Mesenchymal stem cell (in vitro differentiated cells and primary cell): ENCODE results near the gene TMEM187.

Source experiments
- DNase-seq: peaks from one replicate; pipeline ENCODE4 v3.0.0-alpha.2; 2013
- H2AFZ ChIP-seq: one replicate; pipeline ENCODE4 v1.6.1; 2013; ENCODE audit warnings: low read depth, mild to moderate bottlenecking, control low read depth, inconsistent platforms, low read length, moderate library complexity
- H2AK5ac ChIP-seq: 2 replicates; pipeline ENCODE4 v1.6.1; 2013; ENCODE audit warnings: low read length, moderate library complexity, mild to moderate bottlenecking, inconsistent platforms; ENCODE audit not compliant: severe bottlenecking
- H2BK120ac ChIP-seq: one replicate; pipeline ENCODE4 v1.6.1; 2013; ENCODE audit warnings: low read depth, mild to moderate bottlenecking, inconsistent platforms, low read length, moderate library complexity
- H2BK12ac ChIP-seq, 2 experiments: one replicate each; pipeline ENCODE4 v1.6.1; 2013; ENCODE audit warnings: inconsistent platforms in 2 of 2, low read length in 2 of 2, mild to moderate bottlenecking in 2 of 2, moderate library complexity in 2 of 2, control low read depth in 1 of 2
- H2BK15ac ChIP-seq: one replicate; pipeline ENCODE4 v1.6.1; 2013; ENCODE audit warnings: mild to moderate bottlenecking, low read depth, inconsistent platforms; ENCODE audit not compliant: poor library complexity, severe bottlenecking
- H2BK5ac ChIP-seq: 2 replicates; pipeline ENCODE4 v1.6.1; 2013; ENCODE audit warnings: low read depth, mild to moderate bottlenecking, low read length, control low read depth, inconsistent platforms; ENCODE audit not compliant: poor library complexity, severe bottlenecking
- H3K14ac ChIP-seq, 2 experiments: one replicate each; pipeline ENCODE4 v1.6.1; 2013; ENCODE audit warnings: inconsistent platforms in 2 of 2, low read length in 2 of 2, control low read depth in 1 of 2, mild to moderate bottlenecking in 1 of 2, moderate library complexity in 1 of 2
- H3K18ac ChIP-seq, 2 experiments: one replicate each; pipeline ENCODE4 v1.6.1; 2013; ENCODE audit warnings: inconsistent platforms in 2 of 2, low read length in 2 of 2, control low read depth in 1 of 2, low read depth in 1 of 2, mild to moderate bottlenecking in 1 of 2
- H3K23ac ChIP-seq, 2 experiments: one replicate each; pipeline ENCODE4 v1.6.1; 2013; ENCODE audit warnings: inconsistent platforms in 2 of 2, low read length in 2 of 2, mild to moderate bottlenecking in 2 of 2, moderate library complexity in 2 of 2, control low read depth in 1 of 2
- H3K27ac ChIP-seq: 2 replicates; pipeline ENCODE4 v1.5.1; 2013; ENCODE audit warnings: mild to moderate bottlenecking, moderate library complexity, low read length, control low read depth, inconsistent platforms; ENCODE audit not compliant: poor library complexity, severe bottlenecking
- H3K27me3 ChIP-seq, 2 experiments: 2 replicates each; pipeline versions ENCODE4 v1.6.1 to v1.7.0; 2013; ENCODE audit warnings: low read length in 2 of 2, mild to moderate bottlenecking in 2 of 2, moderate library complexity in 2 of 2, control low read depth in 1 of 2, inconsistent platforms in 1 of 2; ENCODE audit not compliant: control insufficient read depth in 1 of 2, insufficient read depth in 1 of 2
- H3K36me3 ChIP-seq, 2 experiments: 2 replicates each; pipeline versions ENCODE4 v1.6.1 to v1.7.0; 2013; ENCODE audit warnings: low read length in 2 of 2, control low read depth in 1 of 2, inconsistent platforms in 1 of 2, low read depth in 1 of 2, mild to moderate bottlenecking in 1 of 2; ENCODE audit not compliant: insufficient read depth in 2 of 2, control insufficient read depth in 1 of 2
- H3K4ac ChIP-seq, 2 experiments: one replicate each; pipeline ENCODE4 v1.6.1; 2013; ENCODE audit warnings: inconsistent platforms in 2 of 2, low read length in 2 of 2, mild to moderate bottlenecking in 2 of 2, moderate library complexity in 2 of 2, control low read depth in 1 of 2, low read depth in 1 of 2
- H3K4me1 ChIP-seq: 2 replicates; pipeline ENCODE4 v1.6.1; 2013; ENCODE audit warnings: low read depth, low read length, control low read depth; ENCODE audit not compliant: control insufficient read depth, insufficient read depth
- H3K4me2 ChIP-seq: 2 replicates; pipeline ENCODE4 v1.6.1; 2013; ENCODE audit warnings: low read length, mild to moderate bottlenecking, inconsistent platforms; ENCODE audit not compliant: poor library complexity, severe bottlenecking
- H3K4me3 ChIP-seq, 2 experiments: 2 replicates each; pipeline versions ENCODE4 v1.5.1 to v1.7.0; 2013; ENCODE audit warnings: low read length in 2 of 2, mild to moderate bottlenecking in 2 of 2, control low read depth in 1 of 2, low read depth in 1 of 2; ENCODE audit not compliant: insufficient read depth in 1 of 2
- H3K79me1 ChIP-seq: replicated peaks from 2 replicates; pipeline ENCODE4 v1.6.1; 2013; ENCODE audit warnings: mild to moderate bottlenecking, control low read depth, low read length, inconsistent platforms; ENCODE audit not compliant: poor library complexity, severe bottlenecking
- H3K9ac ChIP-seq: 2 replicates; pipeline ENCODE4 v1.7.0; 2013; ENCODE audit warnings: mild to moderate bottlenecking, low read length, moderate library complexity
- H3K9me3 ChIP-seq: 2 replicates; pipeline ENCODE4 v1.7.0; 2013; ENCODE audit warnings: mild to moderate bottlenecking, low read length; ENCODE audit not compliant: control insufficient read depth
- H4K8ac ChIP-seq: one replicate; pipeline ENCODE4 v1.6.1; 2013; ENCODE audit warnings: inconsistent platforms, mild to moderate bottlenecking, low read length, moderate library complexity
- H4K91ac ChIP-seq: one replicate; pipeline ENCODE4 v1.6.1; 2013; ENCODE audit warnings: mild to moderate bottlenecking, low read length, inconsistent platforms
- WGBS: methylation state at CpG from one replicate; pipeline ENCODE4 v1.1.7; 2013; ENCODE audit warnings: mixed read lengths; 5-methylcytosine and 5-hydroxymethylcytosine counted together

Gene TMEM187

GRCh38 chrX:153964105-153964504, 8.4 kb upstream of the TMEM187 start:
- Histone ChIP-seq H3K27ac (no peak overlapping the region), H3K4me2 (no peak overlapping the region), H2BK12ac (no peak overlapping the region), H3K4me1 (peaks cover 33% of the 10 kb centered on the region), H2AK5ac (no peak overlapping the region), H3K4ac (no peak overlapping the region), H3K14ac (no peak overlapping the region), H3K9me3 (no peaks in the 10 kb centered on the region), H3K18ac (no peak overlapping the region), H3K23ac (no peak overlapping the region), H2BK5ac (no peak overlapping the region), H2BK120ac (no peak overlapping the region), H4K91ac (no peak overlapping the region), H3K4me3 (no peak overlapping the region), H4K8ac (no peak overlapping the region), H3K27me3 (peaks cover 0 to 4% of the 10 kb centered on the region in 2 experiments), H3K79me1 (peaks cover 13% of the 10 kb centered on the region), H3K36me3 (peaks cover 42 to 76% of the 10 kb centered on the region in 2 experiments), H3K9ac (no peak overlapping the region), H2BK15ac (no peak overlapping the region), H2AFZ (no peak overlapping the region)
- DNase-seq, result no peak
- WGBS, result 94% methylated on average over 12 of the region's 14 CpGs

GRCh38 chrX:153965406-153965805, 7.1 kb upstream of the TMEM187 start:
- Histone ChIP-seq H3K27me3 (peaks cover 0 to 4% of the 10 kb centered on the region in 2 experiments), H2AK5ac (no peak overlapping the region), H3K4me1 (peaks cover 36% of the 10 kb centered on the region), H3K36me3 (peaks cover 29 to 67% of the 10 kb centered on the region in 2 experiments), H3K4ac (no peak overlapping the region), H3K9me3 (no peaks in the 10 kb centered on the region), H4K8ac (no peak overlapping the region), H3K4me2 (no peak overlapping the region), H4K91ac (no peak overlapping the region), H3K14ac (no peak overlapping the region), H3K18ac (no peak overlapping the region), H3K9ac (no peak overlapping the region), H3K23ac (no peak overlapping the region), H2BK120ac (no peak overlapping the region), H3K27ac (no peak overlapping the region), H3K79me1 (peaks cover 8% of the 10 kb centered on the region), H2AFZ (no peak overlapping the region), H2BK15ac (no peak overlapping the region), H2BK12ac (no peak overlapping the region), H3K4me3 (no peak overlapping the region), H2BK5ac (no peak overlapping the region)
- WGBS, result 94% methylated on average over 5 of the region's 5 CpGs
- no peak for DNase-seq

GRCh38 chrX:153966283-153966688, 6.3 kb upstream of the TMEM187 start:
- H3K23ac ChIP-seq, result no peak overlapping the region
- H2BK15ac ChIP-seq, result no peak overlapping the region
- H2BK120ac ChIP-seq, result no peak overlapping the region
- peaks cover 5% of the 10 kb centered on the region for H3K79me1 ChIP-seq
- H3K27me3 ChIP-seq, result peaks cover 0 to 4% of the 10 kb centered on the region in 2 experiments
- H2BK5ac ChIP-seq, result no peak overlapping the region
- H3K18ac ChIP-seq, result no peak overlapping the region
- 78% methylated on average over 15 of the region's 15 CpGs for WGBS
- H2BK12ac ChIP-seq, result no peak overlapping the region
- no peak overlapping the region for H2AK5ac ChIP-seq
- H3K9ac ChIP-seq, result peak overlapping the region; percentile 20
- H3K4me2 ChIP-seq, result peak overlapping the region; percentile 39
- H3K4ac ChIP-seq, result no peak overlapping the region
- DNase-seq, result no peak
- H3K36me3 ChIP-seq, result peaks cover 20 to 59% of the 10 kb centered on the region in 2 experiments
- no peaks in the 10 kb centered on the region for H3K9me3 ChIP-seq
- H3K14ac ChIP-seq, result no peak overlapping the region
- H3K4me3 ChIP-seq, result peak overlapping the region in 1 of 2 experiments; percentile 18
- H2AFZ ChIP-seq, result no peak overlapping the region
- H3K27ac ChIP-seq, result no peak overlapping the region
- no peak overlapping the region for H4K91ac ChIP-seq
- H4K8ac ChIP-seq, result no peak overlapping the region
- peaks cover 36% of the 10 kb centered on the region for H3K4me1 ChIP-seq

GRCh38 chrX:153966841-153967535, 5.6 kb upstream of the TMEM187 start:
- Histone ChIP-seq H3K4me2 (no peak overlapping the region), H2AFZ (no peak overlapping the region), H4K91ac (no peak overlapping the region), H3K4me1 (peaks cover 36% of the 10 kb centered on the region), H3K14ac (no peak overlapping the region), H3K4me3 (peak overlapping the region in 1 of 2 experiments; percentile 99), H3K4ac (no peak overlapping the region), H4K8ac (no peak overlapping the region), H3K27me3 (peaks cover 0 to 4% of the 10 kb centered on the region in 2 experiments), H3K9ac (peak overlapping the region; percentile 20), H2BK5ac (no peak overlapping the region), H2BK12ac (no peak overlapping the region), H3K9me3 (no peaks in the 10 kb centered on the region), H3K27ac (no peak overlapping the region), H2AK5ac (no peak overlapping the region), H3K36me3 (peaks cover 13 to 52% of the 10 kb centered on the region in 2 experiments), H3K79me1 (no peaks in the 10 kb centered on the region), H3K18ac (no peak overlapping the region), H2BK120ac (no peak overlapping the region), H2BK15ac (peak overlapping the region; percentile 4), H3K23ac (no peak overlapping the region)
- WGBS, result 92% methylated on average over 11 of the region's 14 CpGs
- no peak for DNase-seq
